ENCODE measurements around the gene CCL22. TPM values are rescaled to one million over a fixed set of nuclear protein-coding genes. Genes with fewer than 3 reads are reported as not detected.

Gene CCL22
- total and polyA plus RNA-seq, 2 experiments from 2014 or later, result 0.19 TPM; not detected in 1

DNA sequence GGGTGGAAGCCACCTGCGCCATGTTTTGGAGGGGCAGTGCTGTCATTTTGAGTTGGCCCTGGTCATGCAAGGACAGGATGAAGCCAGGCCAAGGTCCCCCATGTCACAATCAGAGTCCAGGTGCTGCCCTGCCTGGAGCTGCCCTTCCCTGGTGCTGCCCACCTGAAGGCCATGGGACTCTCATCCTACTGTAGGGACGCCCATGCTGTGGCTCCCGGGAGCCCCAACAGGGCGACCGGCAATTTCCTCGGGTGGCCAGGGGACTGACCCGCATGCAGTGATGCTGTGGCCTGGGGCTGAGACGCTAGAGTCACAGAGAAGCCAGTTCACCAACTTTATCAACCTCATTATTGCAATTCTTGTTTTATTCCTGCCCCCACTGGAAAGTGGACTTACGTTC is 54.0 kb downstream of the CCL22 start:
- Histone ChIP-seq H3K4me2 (no peak overlapping the region), H3K27ac (ENCODE audit: low read depth) (no peak overlapping the region), H2AFZ (no peak overlapping the region), H3K36me3 (ENCODE audit: insufficient read depth) (no peaks in the 10 kb centered on the region), H3K27me3 (ENCODE audit: insufficient read depth) (no peaks in the 10 kb centered on the region), H3K9me2 (ENCODE audit: insufficient read depth) (0 out of 2 replicates have a peak, but pooled peaks cover 2% of the 10 kb centered on the region), H3F3A (replicated peaks; ENCODE audit: low read depth) (peaks cover under 1% of the 10 kb centered on the region; the same call in 1 of the 2 replicates), H3K79me2 (replicated peaks; ENCODE audit: insufficient read depth) (no peaks in the 10 kb centered on the region), H3K4me1 (ENCODE audit: insufficient read depth) (no peaks in the 10 kb centered on the region; the same call in 1 of the 2 replicates), H4K20me1 (replicated peaks; ENCODE audit: insufficient read depth) (no peaks in the 10 kb centered on the region), H3K4me3 (no peak overlapping the region)
- no peak for DNase-seq (ENCODE audit: low spot score)
- H3K4me3 Mint-ChIP-seq, result no peak overlapping the region
- H3K27ac Mint-ChIP-seq, result no peak overlapping the region
- no peak for ATAC-seq
- peaks cover 18% of the 10 kb centered on the region for H3K4me1 Mint-ChIP-seq
- peaks cover 10% of the 10 kb centered on the region for H3K27me3 Mint-ChIP-seq (ENCODE audit: insufficient read depth, low read depth, poor library complexity)
- H3K36me3 Mint-ChIP-seq (ENCODE audit: low read depth), result no peaks in the 10 kb centered on the region
- TF ChIP-seq EZH2 (IDR thresholded peaks at IDR 0.05; ENCODE audit: low read depth, unreplicated experiment), result no peak
- TF ChIP-seq, protein P1, sequence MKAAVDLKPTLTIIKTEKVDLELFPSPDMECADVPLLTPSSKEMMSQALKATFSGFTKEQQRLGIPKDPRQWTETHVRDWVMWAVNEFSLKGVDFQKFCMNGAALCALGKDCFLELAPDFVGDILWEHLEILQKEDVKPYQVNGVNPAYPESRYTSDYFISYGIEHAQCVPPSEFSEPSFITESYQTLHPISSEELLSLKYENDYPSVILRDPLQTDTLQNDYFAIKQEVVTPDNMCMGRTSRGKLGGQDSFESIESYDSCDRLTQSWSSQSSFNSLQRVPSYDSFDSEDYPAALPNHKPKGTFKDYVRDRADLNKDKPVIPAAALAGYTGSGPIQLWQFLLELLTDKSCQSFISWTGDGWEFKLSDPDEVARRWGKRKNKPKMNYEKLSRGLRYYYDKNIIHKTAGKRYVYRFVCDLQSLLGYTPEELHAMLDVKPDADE (IDR thresholded peaks at IDR 0.05), result no peak
- TF ChIP-seq NANOG (IDR thresholded peaks at IDR 0.05; ENCODE audit: borderline replicate concordance), result no peak
- no peak for TF ChIP-seq POLR2AphosphoS5 (IDR thresholded peaks at IDR 0.05; ENCODE audit: low read depth)
- TF ChIP-seq, protein P2, sequence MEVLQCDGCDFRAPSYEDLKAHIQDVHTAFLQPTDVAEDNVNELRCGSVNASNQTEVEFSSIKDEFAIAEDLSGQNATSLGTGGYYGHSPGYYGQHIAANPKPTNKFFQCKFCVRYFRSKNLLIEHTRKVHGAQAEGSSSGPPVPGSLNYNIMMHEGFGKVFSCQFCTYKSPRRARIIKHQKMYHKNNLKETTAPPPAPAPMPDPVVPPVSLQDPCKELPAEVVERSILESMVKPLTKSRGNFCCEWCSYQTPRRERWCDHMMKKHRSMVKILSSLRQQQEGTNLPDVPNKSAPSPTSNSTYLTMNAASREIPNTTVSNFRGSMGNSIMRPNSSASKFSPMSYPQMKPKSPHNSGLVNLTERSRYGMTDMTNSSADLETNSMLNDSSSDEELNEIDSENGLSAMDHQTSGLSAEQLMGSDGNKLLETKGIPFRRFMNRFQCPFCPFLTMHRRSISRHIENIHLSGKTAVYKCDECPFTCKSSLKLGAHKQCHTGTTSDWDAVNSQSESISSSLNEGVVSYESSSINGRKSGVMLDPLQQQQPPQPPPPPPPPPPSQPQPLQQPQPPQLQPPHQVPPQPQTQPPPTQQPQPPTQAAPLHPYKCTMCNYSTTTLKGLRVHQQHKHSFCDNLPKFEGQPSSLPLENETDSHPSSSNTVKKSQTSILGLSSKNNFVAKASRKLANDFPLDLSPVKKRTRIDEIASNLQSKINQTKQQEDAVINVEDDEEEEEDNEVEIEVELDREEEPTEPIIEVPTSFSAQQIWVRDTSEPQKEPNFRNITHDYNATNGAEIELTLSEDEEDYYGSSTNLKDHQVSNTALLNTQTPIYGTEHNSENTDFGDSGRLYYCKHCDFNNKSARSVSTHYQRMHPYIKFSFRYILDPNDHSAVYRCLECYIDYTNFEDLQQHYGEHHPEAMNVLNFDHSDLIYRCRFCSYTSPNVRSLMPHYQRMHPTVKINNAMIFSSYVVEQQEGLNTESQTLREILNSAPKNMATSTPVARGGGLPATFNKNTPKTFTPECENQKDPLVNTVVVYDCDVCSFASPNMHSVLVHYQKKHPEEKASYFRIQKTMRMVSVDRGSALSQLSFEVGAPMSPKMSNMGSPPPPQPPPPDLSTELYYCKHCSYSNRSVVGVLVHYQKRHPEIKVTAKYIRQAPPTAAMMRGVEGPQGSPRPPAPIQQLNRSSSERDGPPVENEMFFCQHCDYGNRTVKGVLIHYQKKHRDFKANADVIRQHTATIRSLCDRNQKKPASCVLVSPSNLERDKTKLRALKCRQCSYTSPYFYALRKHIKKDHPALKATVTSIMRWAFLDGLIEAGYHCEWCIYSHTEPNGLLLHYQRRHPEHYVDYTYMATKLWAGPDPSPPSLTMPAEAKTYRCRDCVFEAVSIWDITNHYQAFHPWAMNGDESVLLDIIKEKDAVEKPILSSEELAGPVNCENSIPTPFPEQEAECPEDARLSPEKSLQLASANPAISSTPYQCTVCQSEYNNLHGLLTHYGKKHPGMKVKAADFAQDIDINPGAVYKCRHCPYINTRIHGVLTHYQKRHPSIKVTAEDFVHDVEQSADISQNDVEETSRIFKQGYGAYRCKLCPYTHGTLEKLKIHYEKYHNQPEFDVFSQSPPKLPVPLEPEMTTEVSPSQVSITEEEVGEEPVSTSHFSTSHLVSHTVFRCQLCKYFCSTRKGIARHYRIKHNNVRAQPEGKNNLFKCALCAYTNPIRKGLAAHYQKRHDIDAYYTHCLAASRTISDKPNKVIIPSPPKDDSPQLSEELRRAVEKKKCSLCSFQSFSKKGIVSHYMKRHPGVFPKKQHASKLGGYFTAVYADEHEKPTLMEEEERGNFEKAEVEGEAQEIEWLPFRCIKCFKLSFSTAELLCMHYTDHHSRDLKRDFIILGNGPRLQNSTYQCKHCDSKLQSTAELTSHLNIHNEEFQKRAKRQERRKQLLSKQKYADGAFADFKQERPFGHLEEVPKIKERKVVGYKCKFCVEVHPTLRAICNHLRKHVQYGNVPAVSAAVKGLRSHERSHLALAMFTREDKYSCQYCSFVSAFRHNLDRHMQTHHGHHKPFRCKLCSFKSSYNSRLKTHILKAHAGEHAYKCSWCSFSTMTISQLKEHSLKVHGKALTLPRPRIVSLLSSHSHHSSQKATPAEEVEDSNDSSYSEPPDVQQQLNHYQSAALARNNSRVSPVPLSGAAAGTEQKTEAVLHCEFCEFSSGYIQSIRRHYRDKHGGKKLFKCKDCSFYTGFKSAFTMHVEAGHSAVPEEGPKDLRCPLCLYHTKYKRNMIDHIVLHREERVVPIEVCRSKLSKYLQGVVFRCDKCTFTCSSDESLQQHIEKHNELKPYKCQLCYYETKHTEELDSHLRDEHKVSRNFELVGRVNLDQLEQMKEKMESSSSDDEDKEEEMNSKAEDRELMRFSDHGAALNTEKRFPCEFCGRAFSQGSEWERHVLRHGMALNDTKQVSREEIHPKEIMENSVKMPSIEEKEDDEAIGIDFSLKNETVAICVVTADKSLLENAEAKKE (CRISPR knock-in tag; IDR thresholded peaks at IDR 0.05), result no peak
- no peaks in the 10 kb centered on the region for H3K9me3 Mint-ChIP-seq

DNA sequence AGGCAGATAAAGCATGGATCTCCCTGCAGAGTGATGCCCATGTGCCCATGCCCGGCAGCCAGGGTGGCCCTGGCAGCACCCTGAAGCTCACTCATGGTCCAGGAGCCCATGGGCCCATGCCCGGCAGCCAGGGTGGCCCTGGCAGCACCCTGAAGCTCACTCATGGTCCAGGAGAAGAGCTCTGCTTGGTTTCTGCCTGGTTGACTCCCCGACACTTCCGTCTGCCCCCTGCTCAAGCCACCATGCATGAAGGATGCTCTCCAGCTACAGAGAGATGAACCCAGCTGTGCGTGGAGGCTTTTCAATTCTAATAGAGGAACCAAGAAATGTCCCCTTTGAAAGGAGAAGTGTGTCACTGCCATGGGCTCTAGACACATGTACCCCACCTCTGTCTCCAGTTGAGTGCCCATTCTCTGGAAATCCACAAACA is 54.7 kb downstream of the CCL22 start:
- H3K79me2 ChIP-seq (replicated peaks; ENCODE audit: insufficient read depth), result no peaks in the 10 kb centered on the region
- H3K4me3 Mint-ChIP-seq, result no peak overlapping the region
- no peak overlapping the region for H3K27ac Mint-ChIP-seq

More for the DNA sequence above, 54.7 kb downstream of the CCL22 start:
- H3K4me3 ChIP-seq, result no peak overlapping the region
- ATAC-seq (no peak), DNase-seq (ENCODE audit: low spot score) (no peak)
- H3K27ac ChIP-seq (ENCODE audit: low read depth), result no peak overlapping the region
- H2AFZ ChIP-seq, result no peak overlapping the region
- H4K20me1 ChIP-seq (replicated peaks; ENCODE audit: insufficient read depth), result no peaks in the 10 kb centered on the region
- H3K4me1 ChIP-seq (ENCODE audit: insufficient read depth), result no peaks in the 10 kb centered on the region; the same call in 1 of the 2 replicates
- peaks cover 23% of the 10 kb centered on the region for H3K4me1 Mint-ChIP-seq
- peaks cover 11% of the 10 kb centered on the region for H3K27me3 Mint-ChIP-seq (ENCODE audit: insufficient read depth, low read depth, poor library complexity)
- no peaks in the 10 kb centered on the region for H3K36me3 Mint-ChIP-seq (ENCODE audit: low read depth)
- peaks cover 4% of the 10 kb centered on the region for H3F3A ChIP-seq (replicated peaks; ENCODE audit: low read depth)
- no peaks in the 10 kb centered on the region for H3K27me3 ChIP-seq (ENCODE audit: insufficient read depth)
- no peaks in the 10 kb centered on the region for H3K9me2 ChIP-seq (ENCODE audit: insufficient read depth)
- H3K9me3 Mint-ChIP-seq, result no peaks in the 10 kb centered on the region
- H3K4me2 ChIP-seq, result no peak overlapping the region
- no peak for TF ChIP-seq NANOG (IDR thresholded peaks at IDR 0.05; ENCODE audit: borderline replicate concordance)
- TF ChIP-seq, protein P2 (CRISPR knock-in tag; IDR thresholded peaks at IDR 0.05), result no peak
- H3K36me3 ChIP-seq (ENCODE audit: insufficient read depth), result no peaks in the 10 kb centered on the region

Measured in GM23338 (cell line).